ENCODE results near the gene PRKCG.
"Not testable (repeated sequence)": the region's sequence is repeated elsewhere in the genome, so short reads cannot be mapped to it uniquely, and the experiment has no call there.

The PRKCG gene

DNA sequence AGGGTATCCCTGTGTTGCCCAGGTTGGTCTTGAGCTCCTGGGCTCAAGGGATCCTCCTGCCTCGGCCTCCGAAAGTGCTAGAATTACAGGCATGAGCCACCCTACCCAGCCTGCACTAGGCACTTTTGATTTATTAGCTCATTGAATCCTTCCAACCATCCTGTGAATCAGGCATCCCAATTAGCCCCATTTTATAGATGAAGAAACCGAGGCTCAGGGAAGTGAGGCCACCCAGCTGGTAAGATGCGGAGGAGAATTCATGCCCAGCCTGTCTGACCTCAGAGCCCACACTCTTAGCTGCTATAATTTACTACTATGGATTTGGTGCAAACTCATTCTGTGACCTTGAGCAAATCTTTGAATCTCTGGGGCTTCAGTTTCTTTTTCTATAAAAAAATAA is 62.9 kb downstream of the PRKCG start:
- DNase-seq (ENCODE audit: low spot score), result no peak

DNA sequence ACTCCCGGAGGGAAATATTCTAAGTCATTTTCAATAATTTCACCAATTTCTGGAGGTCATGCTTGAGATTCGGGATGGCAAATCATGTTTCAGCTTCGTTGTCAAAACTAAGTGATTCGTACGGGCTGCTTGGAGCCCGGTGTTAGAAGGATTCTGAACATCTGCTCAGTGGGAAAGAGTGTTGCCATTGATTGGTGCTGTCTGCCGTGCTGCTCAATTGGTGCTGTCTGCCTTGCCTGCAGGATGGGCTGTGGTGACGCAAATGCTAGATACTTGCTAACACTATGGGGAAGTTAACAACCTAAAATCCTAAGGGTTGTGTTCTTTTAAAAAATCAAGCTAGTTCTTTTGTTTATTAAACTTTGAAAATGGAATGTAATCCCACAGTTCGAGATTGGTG is 63.4 kb downstream of the PRKCG start:
- DNase-seq (ENCODE audit: low spot score), result no peak

DNA sequence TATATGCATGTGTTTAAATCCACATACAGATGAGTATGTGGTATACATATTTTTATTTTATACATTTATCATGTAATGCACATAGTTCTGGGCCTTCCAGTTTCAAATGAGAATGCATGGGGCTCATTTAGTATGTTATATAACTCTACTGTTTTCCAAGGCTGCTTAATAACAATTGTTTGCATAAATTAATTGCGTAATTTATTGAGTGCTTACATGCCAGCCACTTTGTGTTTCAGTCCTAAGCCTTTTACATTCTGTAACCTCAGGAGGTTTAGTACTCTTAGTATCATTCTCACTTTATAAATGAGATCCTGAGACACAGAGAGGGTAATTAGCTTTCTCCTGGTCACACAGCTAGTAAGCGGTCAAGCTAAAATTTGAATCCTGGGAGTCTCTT is 64.0 kb downstream of the PRKCG start:
- no peak for DNase-seq (ENCODE audit: low spot score)

DNA sequence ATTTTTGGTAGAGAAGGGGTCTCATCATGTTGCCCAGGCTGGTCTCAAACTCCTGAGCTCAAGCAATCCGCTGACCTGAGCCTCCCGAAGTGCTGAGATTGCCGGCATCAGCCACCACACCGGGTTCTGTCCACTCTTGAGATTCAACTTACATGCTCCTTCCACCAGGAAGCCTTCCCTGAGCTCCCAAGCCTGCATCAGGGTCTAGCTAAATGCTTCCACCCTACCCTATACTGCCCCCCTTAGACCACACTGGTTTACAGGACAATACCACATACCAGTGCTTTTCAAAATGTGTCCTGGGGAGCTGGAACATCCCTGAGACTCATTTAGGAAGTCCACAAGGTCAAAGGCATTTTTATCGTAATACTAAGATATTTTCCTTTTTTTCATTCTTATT is 65.6 kb downstream of the PRKCG start:
- no peak for DNase-seq (ENCODE audit: low spot score)

GRCh38 chr19:53948611-53949010 is 66.6 kb downstream of the PRKCG start:
- not testable (repeated sequence) for DNase-seq (ENCODE audit: low spot score)

- DNase-seq (ENCODE audit: low spot score), result no peak
These were observed 69.4 kb downstream of the PRKCG start for GRCh38 chr19:53951436-53951835.

- no peak for DNase-seq (ENCODE audit: low spot score)
These were observed 70.0 kb downstream of the PRKCG start for GRCh38 chr19:53951947-53952346.

- DNase-seq (ENCODE audit: low spot score), result no peak
These were observed 71.4 kb downstream of the PRKCG start for GRCh38 chr19:53953383-53953782.

Data from hematopoietic multipotent progenitor cell treated with erythropoietin and hydrocortisone succinate and interleukin-3 and kit ligand, for 15 days (in vitro differentiated cells).